NT2/D1 (cell line): ENCODE results near the gene DNAH8.

Source experiments
- DNase-seq: peaks from one replicate; pipeline ENCODE4 v3.0.0-alpha.2; 2011; ENCODE audit warnings: low read depth, low spot score
- H3K27me3 ChIP-seq: 2 replicates; pipeline ENCODE4 v1.6.0; 2011; ENCODE audit warnings: mild to moderate bottlenecking; ENCODE audit not compliant: insufficient read length, insufficient read depth
- H3K36me3 ChIP-seq: 2 replicates; pipeline ENCODE4 v1.6.1; 2011; ENCODE audit warnings: mild to moderate bottlenecking, low read length, mixed read lengths; ENCODE audit not compliant: insufficient read depth, insufficient read length
- H3K4me1 ChIP-seq: 2 replicates; pipeline ENCODE4 v1.5.1; 2011; ENCODE audit not compliant: insufficient read depth, insufficient read length
- H3K4me3 ChIP-seq: 2 replicates; pipeline ENCODE4 v1.5.1; 2011; ENCODE audit warnings: low read depth; ENCODE audit not compliant: insufficient read length
- H3K9ac ChIP-seq: 2 replicates; pipeline ENCODE4 v1.6.0; 2011; ENCODE audit warnings: low read depth; ENCODE audit not compliant: insufficient read length
- H3K9me3 ChIP-seq: 2 replicates; pipeline ENCODE4 v1.5.1; 2011; ENCODE audit warnings: mild to moderate bottlenecking, low read length; ENCODE audit not compliant: insufficient read depth
- SUZ12 ChIP-seq: IDR thresholded peaks from 2 replicates; pipeline ENCODE4 v1.6.1; 2011; ENCODE audit not compliant: insufficient read length, insufficient read depth; ENCODE audit errors: extremely low read depth
- YY1 ChIP-seq: IDR thresholded peaks from 2 replicates; pipeline ENCODE4 v1.6.1; 2011; ENCODE audit not compliant: insufficient read length, insufficient read depth
- ZNF274 ChIP-seq: IDR thresholded peaks from 2 replicates; pipeline ENCODE4 v1.6.1; 2011; ENCODE audit warnings: mild to moderate bottlenecking, low read depth, low read length

The DNAH8 gene

DNA sequence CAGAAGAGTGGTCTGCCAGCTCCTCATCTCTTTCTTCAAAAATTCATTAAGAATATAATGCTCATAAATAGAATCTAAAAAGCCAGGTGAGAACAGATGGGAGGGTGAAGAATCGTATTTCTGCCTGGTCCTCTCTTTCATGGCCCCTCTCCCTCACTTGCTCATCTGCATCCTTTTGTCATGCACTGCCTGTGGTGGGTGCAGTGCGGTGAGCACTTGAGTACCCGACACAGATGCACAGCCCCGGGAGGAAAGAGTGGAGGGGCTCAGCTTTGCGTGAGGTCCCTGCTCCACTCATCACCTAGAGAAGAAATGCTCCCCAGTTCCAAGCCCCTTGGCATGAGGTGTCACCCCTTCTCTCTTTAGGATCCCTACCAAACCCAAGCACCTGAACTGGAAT is 275.4 kb downstream of the DNAH8 start:
- Histone ChIP-seq H3K27me3 (no peaks in the 10 kb centered on the region), H3K4me1 (no peaks in the 10 kb centered on the region), H3K9ac (no peak overlapping the region), H3K9me3 (no peaks in the 10 kb centered on the region), H3K4me3 (no peak overlapping the region), H3K36me3 (no peaks in the 10 kb centered on the region)
- peak; percentile 13 for DNase-seq
- no peak for TF ChIP-seq SUZ12
- no peak for TF ChIP-seq YY1
- TF ChIP-seq ZNF274, result no peak

GRCh38 chr6:38996676-38997075 is 281.6 kb downstream of the DNAH8 start:
- DNase-seq, result no peak
- H3K36me3 ChIP-seq, result no peaks in the 10 kb centered on the region
- H3K9me3 ChIP-seq, result no peaks in the 10 kb centered on the region
- no peaks in the 10 kb centered on the region for H3K27me3 ChIP-seq
- no peak overlapping the region for H3K9ac ChIP-seq
- TF ChIP-seq SUZ12, result no peak
- no peak for TF ChIP-seq ZNF274
- TF ChIP-seq YY1, result no peak
- no peaks in the 10 kb centered on the region for H3K4me1 ChIP-seq
- no peak overlapping the region for H3K4me3 ChIP-seq

DNA sequence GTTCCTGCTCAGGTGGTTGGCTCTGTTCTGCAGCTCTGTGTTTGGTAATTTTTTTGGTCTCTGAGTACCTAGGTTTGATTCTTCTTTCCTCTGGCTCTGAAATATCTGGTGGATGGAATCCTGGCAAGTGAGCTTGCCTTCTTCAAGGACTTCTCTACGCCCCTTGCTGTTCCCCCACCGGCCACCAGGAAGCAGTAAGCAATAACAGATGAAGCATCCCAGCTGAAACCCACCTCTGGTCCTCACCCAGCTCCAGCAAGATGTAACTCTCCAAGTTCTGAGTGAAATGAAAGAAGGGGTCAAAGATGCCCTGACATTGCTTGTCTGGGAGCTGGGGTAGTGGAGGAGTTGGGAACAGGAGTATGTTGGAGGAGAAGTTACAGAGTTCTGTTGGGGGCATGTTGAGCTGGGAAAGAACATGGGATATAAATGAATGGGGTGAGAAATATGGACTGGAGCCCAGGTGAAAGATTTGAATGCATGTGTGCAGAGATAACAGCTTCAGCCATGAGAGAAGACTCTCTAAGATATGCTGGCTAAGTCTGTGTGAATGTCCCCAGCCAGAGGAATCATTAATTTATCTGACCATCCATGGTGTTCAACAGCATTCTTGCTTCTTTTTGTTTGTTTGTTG is 282.1 kb downstream of the DNAH8 start:
- no peaks in the 10 kb centered on the region for H3K36me3 ChIP-seq
- H3K9me3 ChIP-seq, result no peaks in the 10 kb centered on the region
- no peaks in the 10 kb centered on the region for H3K4me1 ChIP-seq
- DNase-seq, result peak; percentile 36
- no peak overlapping the region for H3K4me3 ChIP-seq
- H3K9ac ChIP-seq, result no peak overlapping the region
- no peak for TF ChIP-seq ZNF274
- TF ChIP-seq SUZ12, result no peak
- no peak for TF ChIP-seq YY1
- H3K27me3 ChIP-seq, result no peaks in the 10 kb centered on the region

- H3K9me3 ChIP-seq, result no peaks in the 10 kb centered on the region
- no peaks in the 10 kb centered on the region for H3K4me1 ChIP-seq
- H3K36me3 ChIP-seq, result no peaks in the 10 kb centered on the region
- H3K9ac ChIP-seq, result no peak overlapping the region
- DNase-seq, result no peak
- TF ChIP-seq SUZ12, result no peak
- no peak for TF ChIP-seq YY1
- no peak for TF ChIP-seq ZNF274
- H3K27me3 ChIP-seq, result no peaks in the 10 kb centered on the region
- no peak overlapping the region for H3K4me3 ChIP-seq
Observed at GRCh38 chr6:39003072-39003471, 288.0 kb downstream of the DNAH8 start.

- TF ChIP-seq ZNF274 (no peak), YY1 (no peak), SUZ12 (no peak)
- Histone ChIP-seq H3K4me1 (no peaks in the 10 kb centered on the region), H3K9me3 (no peaks in the 10 kb centered on the region), H3K36me3 (no peaks in the 10 kb centered on the region), H3K9ac (no peak overlapping the region), H3K4me3 (no peak overlapping the region), H3K27me3 (no peaks in the 10 kb centered on the region)
- no peak for DNase-seq
Observed at GRCh38 chr6:39003492-39003891, 288.4 kb downstream of the DNAH8 start.

- no peaks in the 10 kb centered on the region for H3K36me3 ChIP-seq
- H3K4me3 ChIP-seq, result no peak overlapping the region
- DNase-seq, result no peak
- no peaks in the 10 kb centered on the region for H3K9me3 ChIP-seq
- no peak overlapping the region for H3K9ac ChIP-seq
- TF ChIP-seq YY1, result no peak
- TF ChIP-seq SUZ12, result no peak
- no peak for TF ChIP-seq ZNF274
- no peaks in the 10 kb centered on the region for H3K4me1 ChIP-seq
- H3K27me3 ChIP-seq, result no peaks in the 10 kb centered on the region
Observed at GRCh38 chr6:39004801-39005200, 289.7 kb downstream of the DNAH8 start.

GRCh38 chr6:39005774-39006173 is 290.7 kb downstream of the DNAH8 start:
- H3K27me3 ChIP-seq, result no peaks in the 10 kb centered on the region
- H3K36me3 ChIP-seq, result no peaks in the 10 kb centered on the region
- no peak overlapping the region for H3K4me3 ChIP-seq
- no peak for TF ChIP-seq ZNF274
- no peak for TF ChIP-seq YY1
- no peak for TF ChIP-seq SUZ12
- no peak overlapping the region for H3K9ac ChIP-seq
- no peaks in the 10 kb centered on the region for H3K4me1 ChIP-seq
- no peaks in the 10 kb centered on the region for H3K9me3 ChIP-seq
- no peak for DNase-seq
